A549 treated with CpdA at 1 μM for 4 hours (cell line): Measurements from ENCODE around the gene VSIG4. TPM values are rescaled to one million over a fixed set of nuclear protein-coding genes. Genes with fewer than 3 reads are reported as not detected.

Experiments used
- total RNA-seq: library from RNA; stranded (reverse); fragments of 200-300 nt; extraction: Qiagen RNA extraction; gene quantifications from 5 replicates; pipeline ENCODE4 v1.2.3, GENCODE V29; 2022; ENCODE audit warnings: low read depth

The VSIG4 gene
- not detected in 5 replicates for total RNA-seq

GRCh38 chrX:66039944-66040343 lies at the start of gene VSIG4:
TSS of gene VSIG4 (minus strand) at chrX:66040080. CDS start at chrX:66039998, 82 bp downstream.

Other genes with a start within 250 kb of the VSIG4 start
- gene HEPH, start 124.2 kb upstream of the VSIG4 start, total RNA-seq: not detected in 5 replicates